Fibroblast of mammary gland (primary cell): ENCODE results near the gene ANKRD39.

ENCODE experiments used
- DNase-seq: peaks from one replicate; pipeline ENCODE4 v3.0.0-alpha.2; 2010; ENCODE audit warnings: low read depth
- H3K4me3 ChIP-seq: 2 replicates; pipeline ENCODE4 v1.5.1; 2011; ENCODE audit warnings: low read depth, mild to moderate bottlenecking, low read length, moderate library complexity; ENCODE audit not compliant: control insufficient read depth
- TF ChIP-seq, protein P1 (sequence below): conservative IDR thresholded peaks from 2 replicates; pipeline ENCODE4 v1.5.1; 2011; ENCODE audit warnings: low read depth, low read length, inconsistent platforms; ENCODE audit not compliant: control insufficient read depth, insufficient read depth

Gene ANKRD39

DNA sequence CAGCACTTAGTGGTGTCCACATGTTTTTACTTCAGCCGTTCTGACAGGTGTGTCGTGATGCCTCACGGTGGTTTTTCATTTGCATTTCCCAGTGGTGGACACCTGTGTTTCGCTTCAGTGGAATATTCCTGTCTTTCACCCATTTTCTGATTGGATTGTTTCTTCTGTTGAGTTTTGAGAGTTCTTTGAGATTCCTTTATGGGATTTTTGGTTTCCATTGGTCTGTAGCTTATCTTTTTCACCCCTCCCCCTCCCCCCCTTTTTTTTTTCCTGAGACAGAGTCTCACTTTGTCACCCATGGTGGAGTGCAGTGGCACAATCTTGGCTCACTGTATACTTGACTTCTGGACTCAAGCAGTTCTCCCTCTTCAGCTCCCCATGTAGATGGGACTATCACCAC, 22.0 kb downstream of the ANKRD39 start:
- DNase-seq = no peak
- H3K4me3 ChIP-seq = no peak overlapping the region
- TF ChIP-seq, protein P1, sequence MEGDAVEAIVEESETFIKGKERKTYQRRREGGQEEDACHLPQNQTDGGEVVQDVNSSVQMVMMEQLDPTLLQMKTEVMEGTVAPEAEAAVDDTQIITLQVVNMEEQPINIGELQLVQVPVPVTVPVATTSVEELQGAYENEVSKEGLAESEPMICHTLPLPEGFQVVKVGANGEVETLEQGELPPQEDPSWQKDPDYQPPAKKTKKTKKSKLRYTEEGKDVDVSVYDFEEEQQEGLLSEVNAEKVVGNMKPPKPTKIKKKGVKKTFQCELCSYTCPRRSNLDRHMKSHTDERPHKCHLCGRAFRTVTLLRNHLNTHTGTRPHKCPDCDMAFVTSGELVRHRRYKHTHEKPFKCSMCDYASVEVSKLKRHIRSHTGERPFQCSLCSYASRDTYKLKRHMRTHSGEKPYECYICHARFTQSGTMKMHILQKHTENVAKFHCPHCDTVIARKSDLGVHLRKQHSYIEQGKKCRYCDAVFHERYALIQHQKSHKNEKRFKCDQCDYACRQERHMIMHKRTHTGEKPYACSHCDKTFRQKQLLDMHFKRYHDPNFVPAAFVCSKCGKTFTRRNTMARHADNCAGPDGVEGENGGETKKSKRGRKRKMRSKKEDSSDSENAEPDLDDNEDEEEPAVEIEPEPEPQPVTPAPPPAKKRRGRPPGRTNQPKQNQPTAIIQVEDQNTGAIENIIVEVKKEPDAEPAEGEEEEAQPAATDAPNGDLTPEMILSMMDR = no peak

- TF ChIP-seq, protein P1 = no peak
- no peak overlapping the region for H3K4me3 ChIP-seq
- DNase-seq = peak; percentile 25
Measured at GRCh38 chr2:96832754-96833507, 24.9 kb downstream of the ANKRD39 start.

- no peak overlapping the region for H3K4me3 ChIP-seq
- DNase-seq = no peak
Measured at GRCh38 chr2:96832408-96832753, 25.4 kb downstream of the ANKRD39 start.

DNA sequence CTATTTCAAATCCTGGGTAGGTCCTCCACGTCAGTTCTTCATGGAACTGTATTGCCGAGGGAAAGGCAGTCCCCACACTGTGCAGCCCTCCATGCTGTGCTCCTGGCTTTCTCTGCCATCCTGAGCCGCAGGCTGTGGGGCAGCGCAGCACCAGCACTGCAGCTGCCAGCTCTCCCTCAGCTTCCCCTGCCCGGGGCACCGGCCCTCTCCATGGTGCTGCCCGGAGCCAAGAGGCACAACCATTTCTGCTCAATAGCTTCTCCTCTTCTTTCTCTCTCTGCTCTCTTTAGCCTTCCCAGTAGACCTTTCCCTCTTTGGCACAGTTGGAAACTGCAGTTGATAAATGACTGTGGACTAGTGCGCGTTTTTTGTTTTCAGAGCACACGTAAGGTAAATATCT, 26.1 kb downstream of the ANKRD39 start:
- H3K4me3 ChIP-seq = no peak overlapping the region
- TF ChIP-seq, protein P1 = no peak
- DNase-seq = no peak

More at GRCh38 chr2:96832408-96832753, 25.4 kb downstream of the ANKRD39 start:
- TF ChIP-seq, protein P1 = no peak

GRCh38 chr2:96830044-96830562, 27.7 kb downstream of the ANKRD39 start:
- DNase-seq = no peak
- TF ChIP-seq, protein P1 = no peak
- H3K4me3 ChIP-seq = no peak overlapping the region

DNA sequence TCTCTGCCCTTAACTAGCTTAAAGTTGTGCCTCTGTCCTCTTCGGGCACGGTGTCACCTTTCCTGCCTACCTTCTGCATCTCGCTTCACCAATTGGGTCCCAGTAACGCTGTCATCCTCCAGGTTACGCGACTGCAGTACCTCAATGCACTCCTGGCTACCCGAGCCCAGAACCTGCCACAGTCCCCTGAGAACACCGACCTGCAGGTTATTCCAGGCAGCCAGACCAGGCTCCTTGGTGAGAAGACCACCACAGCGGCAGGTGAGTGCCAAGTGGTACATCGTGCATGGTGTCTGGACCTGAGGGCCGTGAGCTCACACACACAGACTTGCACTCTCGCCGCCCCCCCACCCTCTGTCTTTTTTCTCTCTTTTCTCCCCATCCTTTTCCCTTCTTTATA, 28.9 kb downstream of the ANKRD39 start:
- no peak for DNase-seq
- TF ChIP-seq, protein P1 = no peak
- H3K4me3 ChIP-seq = no peak overlapping the region

DNA sequence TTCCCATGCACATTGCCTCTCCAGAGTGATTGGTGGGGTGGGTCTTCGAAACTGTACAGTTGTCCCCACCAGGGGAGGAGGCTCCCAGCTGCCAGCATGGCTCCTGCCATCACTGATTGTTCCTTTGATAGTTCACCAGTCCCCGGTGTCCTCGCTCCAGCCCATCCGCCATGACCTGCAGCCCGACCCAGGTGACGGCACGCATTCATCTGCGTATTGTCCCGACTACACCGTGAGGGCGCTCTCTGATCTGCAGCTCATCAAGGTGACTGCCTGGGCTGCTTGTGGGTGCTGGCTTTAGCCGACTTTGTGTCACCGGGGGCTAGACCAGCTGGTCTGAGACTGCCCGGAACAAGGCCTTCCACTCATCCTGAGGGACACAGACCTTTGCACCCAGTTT, 29.4 kb downstream of the ANKRD39 start:
- TF ChIP-seq, protein P1 = no peak
- no peak for DNase-seq
- no peak overlapping the region for H3K4me3 ChIP-seq
